Neural crest cell (in vitro differentiated cells): ENCODE results near the gene P2RY4. TPM values are rescaled to one million over a fixed set of nuclear protein-coding genes. Genes with fewer than 3 reads are reported as not detected.
"Not testable (repeated sequence)": the region's sequence is repeated elsewhere in the genome, so short reads cannot be mapped to it uniquely, and the experiment has no call there.

Experiments used
- DNase-seq: peaks from one replicate; pipeline ENCODE4 v3.0.0; 2021; ENCODE audit warnings: low read depth, mixed read lengths, low spot score
- H3K27ac Mint-ChIP-seq: one replicate; pipeline ENCODE4 v1.8.0; 2021; ENCODE audit warnings: mild to moderate bottlenecking, mixed read lengths; ENCODE audit not compliant: unreplicated experiment
- H3K27me3 Mint-ChIP-seq: 2 replicates; pipeline ENCODE4 v1.8.0; 2021; ENCODE audit warnings: low read depth, mild to moderate bottlenecking, mixed read lengths
- H3K36me3 Mint-ChIP-seq: 2 replicates; pipeline ENCODE4 v1.8.0; 2021; ENCODE audit warnings: low read depth, mild to moderate bottlenecking, mixed read lengths
- H3K4me1 Mint-ChIP-seq: 2 replicates; pipeline ENCODE4 v1.8.0; 2021; ENCODE audit warnings: mixed read lengths
- H3K4me3 Mint-ChIP-seq: one replicate; pipeline ENCODE4 v1.8.0; 2021; ENCODE audit warnings: mild to moderate bottlenecking, mixed read lengths
- H3K9me3 Mint-ChIP-seq: 2 replicates; pipeline ENCODE4 v1.8.0; 2021; ENCODE audit warnings: mixed read lengths
- total RNA-seq: library from RNA; stranded (reverse); gene quantifications from 2 replicates; pipeline ENCODE4 v1.2.1, GENCODE V29; 2021
- TF ChIP-seq, protein P1 (sequence below): fragments of 200-600 bp; sonication (generic); conservative IDR thresholded peaks from 2 replicates; pipeline ENCODE4 v1.5.0; 2021; ENCODE audit warnings: antibody characterized with exemption, mild to moderate bottlenecking

The P2RY4 gene
- total RNA-seq, 1 donor from 2014 or later = 0.19 TPM

DNA sequence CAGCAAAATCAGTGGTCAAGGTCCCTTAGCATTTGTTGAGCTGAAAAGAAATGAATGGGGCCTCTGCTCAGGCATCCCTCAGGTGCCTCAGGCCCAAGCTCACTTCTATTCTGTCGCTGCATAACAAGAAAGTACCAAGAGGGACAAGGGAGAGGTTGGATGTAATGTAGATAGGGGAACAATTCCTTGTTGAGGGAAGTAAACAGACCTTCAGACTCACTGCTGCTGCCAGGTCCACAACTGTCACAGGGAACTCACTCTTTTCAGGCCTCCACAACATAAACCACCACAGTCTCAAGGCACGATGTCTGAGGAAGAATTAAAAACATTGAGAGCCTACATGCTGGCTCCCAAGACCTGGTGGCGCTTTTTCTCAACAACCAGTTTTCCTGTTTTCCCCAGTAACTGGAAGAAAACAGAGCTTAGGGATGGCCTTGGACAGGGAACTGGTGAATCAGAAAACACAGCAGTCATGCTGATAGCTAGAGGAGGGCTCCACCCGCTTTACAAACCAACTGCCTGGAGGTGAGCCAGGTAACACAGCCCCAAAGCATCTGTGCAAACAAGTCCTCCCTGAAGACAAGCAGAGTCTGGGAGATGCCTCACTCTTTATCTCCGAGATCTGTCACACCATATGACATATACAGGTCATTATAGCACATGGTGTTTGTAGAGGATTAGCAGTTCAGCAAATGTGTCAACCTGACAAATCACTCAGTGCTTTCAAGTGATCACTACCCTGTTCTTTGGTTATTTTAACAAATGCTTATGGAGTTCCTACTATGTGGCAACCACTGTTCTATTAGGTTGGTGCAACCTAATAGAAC, 39.9 kb downstream of the P2RY4 start:
- H3K4me3 Mint-ChIP-seq = no peak overlapping the region
- H3K27me3 Mint-ChIP-seq = no peaks in the 10 kb centered on the region
- DNase-seq = no peak
- no peaks in the 10 kb centered on the region for H3K4me1 Mint-ChIP-seq
- TF ChIP-seq, protein P1, sequence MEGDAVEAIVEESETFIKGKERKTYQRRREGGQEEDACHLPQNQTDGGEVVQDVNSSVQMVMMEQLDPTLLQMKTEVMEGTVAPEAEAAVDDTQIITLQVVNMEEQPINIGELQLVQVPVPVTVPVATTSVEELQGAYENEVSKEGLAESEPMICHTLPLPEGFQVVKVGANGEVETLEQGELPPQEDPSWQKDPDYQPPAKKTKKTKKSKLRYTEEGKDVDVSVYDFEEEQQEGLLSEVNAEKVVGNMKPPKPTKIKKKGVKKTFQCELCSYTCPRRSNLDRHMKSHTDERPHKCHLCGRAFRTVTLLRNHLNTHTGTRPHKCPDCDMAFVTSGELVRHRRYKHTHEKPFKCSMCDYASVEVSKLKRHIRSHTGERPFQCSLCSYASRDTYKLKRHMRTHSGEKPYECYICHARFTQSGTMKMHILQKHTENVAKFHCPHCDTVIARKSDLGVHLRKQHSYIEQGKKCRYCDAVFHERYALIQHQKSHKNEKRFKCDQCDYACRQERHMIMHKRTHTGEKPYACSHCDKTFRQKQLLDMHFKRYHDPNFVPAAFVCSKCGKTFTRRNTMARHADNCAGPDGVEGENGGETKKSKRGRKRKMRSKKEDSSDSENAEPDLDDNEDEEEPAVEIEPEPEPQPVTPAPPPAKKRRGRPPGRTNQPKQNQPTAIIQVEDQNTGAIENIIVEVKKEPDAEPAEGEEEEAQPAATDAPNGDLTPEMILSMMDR = no peak
- H3K27ac Mint-ChIP-seq = no peak overlapping the region
- H3K36me3 Mint-ChIP-seq = no peaks in the 10 kb centered on the region
- peaks cover 3% of the 10 kb centered on the region for H3K9me3 Mint-ChIP-seq

DNA sequence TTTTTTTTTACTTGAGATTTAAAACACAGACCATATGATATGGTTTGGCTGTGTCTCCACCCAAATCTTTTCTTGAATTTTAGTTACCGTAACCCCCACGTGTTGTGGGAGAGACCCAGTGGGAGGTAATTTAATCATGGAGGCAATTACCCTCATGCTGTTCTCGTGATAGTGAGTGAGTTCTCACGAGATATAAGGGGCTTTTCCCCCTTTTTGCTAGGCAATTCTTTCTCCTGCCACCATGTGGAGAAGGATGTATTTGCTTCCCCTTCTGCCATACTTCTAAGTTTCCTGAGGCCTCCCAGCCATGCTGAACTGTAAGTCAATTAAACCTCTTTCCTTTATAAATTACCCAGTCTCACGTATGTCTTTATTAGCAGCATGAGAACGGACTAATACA, 50.4 kb downstream of the P2RY4 start:
- H3K36me3 Mint-ChIP-seq, H3K9me3 Mint-ChIP-seq, H3K27me3 Mint-ChIP-seq, DNase-seq, H3K4me3 Mint-ChIP-seq, H3K4me1 Mint-ChIP-seq, H3K27ac Mint-ChIP-seq: not testable (repeated sequence)

DNA sequence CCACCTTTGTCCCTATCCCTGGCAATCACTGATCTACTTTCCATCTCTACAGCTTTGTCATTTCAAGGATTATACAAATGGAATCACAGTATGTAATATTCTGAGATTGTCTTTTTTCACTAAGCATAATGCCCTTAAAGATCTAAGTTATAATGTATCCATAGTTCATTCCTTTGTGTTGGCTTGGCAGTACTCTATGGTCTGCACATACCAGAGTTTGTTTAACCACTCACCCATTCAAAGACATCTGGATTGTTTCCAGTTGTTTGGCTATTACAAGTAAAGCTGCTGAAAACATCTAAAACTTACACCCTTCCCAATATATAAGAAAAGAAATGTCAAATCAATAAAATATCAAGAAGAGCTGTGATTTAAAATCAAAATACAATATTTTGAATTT, 51.5 kb downstream of the P2RY4 start:
- DNase-seq = no peak
- no peak overlapping the region for H3K4me3 Mint-ChIP-seq

More for the DNA sequence above, 51.5 kb downstream of the P2RY4 start:
- Mint-ChIP-seq H3K27me3 (peaks cover 9% of the 10 kb centered on the region), H3K9me3 (peaks cover 7% of the 10 kb centered on the region), H3K4me1 (no peaks in the 10 kb centered on the region), H3K36me3 (no peaks in the 10 kb centered on the region), H3K27ac (no peak overlapping the region)
- TF ChIP-seq, protein P1 = no peak

Other genes with a start within 250 kb of the P2RY4 start
- not detected in 2 replicates for gene AWAT2, start 210.3 kb downstream of the P2RY4 start, total RNA-seq
- gene OTUD6A, start 197.7 kb downstream of the P2RY4 start, total RNA-seq = not detected in 2 replicates
- gene IGBP1, start 126.8 kb downstream of the P2RY4 start, total RNA-seq = 36.9 and 38.3 TPM in 2 replicates
- not detected in 2 replicates for gene DGAT2L6, start 82.7 kb downstream of the P2RY4 start, total RNA-seq
- gene AWAT1, start 25.5 kb downstream of the P2RY4 start, total RNA-seq = not detected in 2 replicates
- not detected in 2 replicates for gene ARR3, start 8.1 kb upstream of the P2RY4 start, total RNA-seq
- gene RAB41, start 22.0 kb upstream of the P2RY4 start, total RNA-seq = not detected in 2 replicates
- gene PDZD11, start 29.7 kb upstream of the P2RY4 start, total RNA-seq = 38.3 and 40.9 TPM in 2 replicates
- 57.8 and 58.5 TPM in 2 replicates for gene KIF4A, start 29.9 kb upstream of the P2RY4 start, total RNA-seq
- 5.3 and 6.0 TPM in 2 replicates for gene GDPD2, start 163.1 kb upstream of the P2RY4 start, total RNA-seq
- 54.3 and 65.6 TPM in 2 replicates for gene DLG3, start 184.6 kb upstream of the P2RY4 start, total RNA-seq